Aorta (tissue), 5 donors: ENCODE data around the gene IGLON5. TPM values are rescaled to one million over a fixed set of nuclear protein-coding genes. Genes with fewer than 3 reads are reported as not detected.

ENCODE experiments used
- ATAC-seq: fragments of 200-7000 bp; cut with Tn5 transposase; one replicate; pipeline ENCODE4 v1.9.1; 2022; ENCODE audit warnings: moderate library complexity; ENCODE audit not compliant: low FRiP score
- DNase-seq, 2 donors: peaks; one replicate each; pipeline ENCODE4 v3.0.0-alpha.2; 2020
- H3K27ac ChIP-seq, 2 donors: one replicate each; pipeline ENCODE4 v1.5.1; 2013; ENCODE audit warnings: low read length in 2 of 2, mild to moderate bottlenecking in 2 of 2, moderate library complexity in 2 of 2, control low read depth in 1 of 2, inconsistent platforms in 1 of 2, low read depth in 1 of 2
- H3K27me3 ChIP-seq, 2 donors: one replicate each; pipeline ENCODE4 v1.6.1; 2013; ENCODE audit warnings: control low read depth in 1 of 2, low read length in 1 of 2, mild to moderate bottlenecking in 1 of 2, moderate library complexity in 1 of 2; ENCODE audit not compliant: insufficient read depth in 2 of 2, control insufficient read depth in 1 of 2
- H3K36me3 ChIP-seq, 2 donors: one replicate each; pipeline ENCODE4 v1.6.1; 2013; ENCODE audit warnings: control low read depth in 1 of 2, low read length in 1 of 2, mild to moderate bottlenecking in 1 of 2; ENCODE audit not compliant: insufficient read depth in 2 of 2, control insufficient read depth in 1 of 2
- H3K4me1 ChIP-seq, 2 donors: one replicate each; pipeline ENCODE4 v1.6.1; 2013; ENCODE audit warnings: low read length in 2 of 2, control low read depth in 1 of 2, mild to moderate bottlenecking in 1 of 2, moderate library complexity in 1 of 2; ENCODE audit not compliant: insufficient read depth in 2 of 2, control insufficient read depth in 1 of 2
- H3K4me3 ChIP-seq, 2 donors: one replicate each; pipeline ENCODE4 v1.5.1; 2013; ENCODE audit warnings: low read length in 2 of 2, control low read depth in 1 of 2, mild to moderate bottlenecking in 1 of 2
- H3K9me3 ChIP-seq: one replicate; pipeline ENCODE4 v1.6.1; 2013; ENCODE audit warnings: mild to moderate bottlenecking, low read length; ENCODE audit not compliant: control insufficient read depth
- WGBS, 2 donors: extraction: QIAGEN DNeasy Blood & Tissue Kit; methylation state at CpG; one replicate each; pipeline ENCODE4 v1.1.7; 2013; 5-methylcytosine and 5-hydroxymethylcytosine counted together
- intact Hi-C, 2 donors: fragments of 100-400 bp; cut with DNase I; formaldehyde crosslinking; loops; one replicate each; pipeline versions ENCODE4 v1.14.2 to v1.15.0; 2022
- long read RNA-seq, 2 donors: library from polyadenylated mRNA; unstranded; transcript quantifications; one replicate each; pipeline ENCODE4 v2.0.0, GENCODE V29; 2020 to 2021
- polyA plus RNA-seq, 2 donors: library from polyadenylated mRNA; stranded (reverse); fragments of 200-250 nt; gene quantifications; one replicate each; pipeline ENCODE4 v1.2.3, GENCODE V29; 2013
- total RNA-seq, 2 donors: library from RNA; stranded (reverse); fragmentation: NEBNext Ultra II Directional; extraction: Animal tissue kit (Norgen Biotek cat#: 25700); gene quantifications; one replicate each; pipeline ENCODE4 v1.2.1, GENCODE V29; 2021
- donor health status: healthy with polysubstance abuse.
- donor health status: Bipolar disorder and iron deficiency.
- donor health status: DM: no; HTN: no; CAD: no.
- donor health status: DM: no; HTN: no; CAD: no.
- donor health status: DM: yes; HTN: yes; CAD: no.

The IGLON5 gene
- total RNA-seq (under 1 TPM; 0.24 to 0.26 TPM), polyA plus RNA-seq (under 1 TPM in 1 of 2 donors, not detected in 1; 0.13 TPM)
- long read RNA-seq, donor 1, result 0 reads
- long read RNA-seq, donor 2, result 0 reads

GRCh38 chr19:51311351-51312257 lies at the start of gene IGLON5:
Gene IGLON5 (plus strand): TSS chr19:51311644. CDS start chr19:51311848, 204 bp downstream.
- H3K27me3 ChIP-seq, result no peaks in the 10 kb centered on the region
- DNase-seq (no peak), ATAC-seq (no peak)
- no peak within 1 kb of the TSS for H3K4me3 ChIP-seq
- peaks cover 4% of the 10 kb centered on the region for H3K9me3 ChIP-seq
- intact Hi-C loops, result no loop called here
- H3K36me3 ChIP-seq, result no peaks in the 10 kb centered on the region
- no peak within 1 kb of the TSS for H3K27ac ChIP-seq
- H3K4me1 ChIP-seq, result no peaks in the 10 kb centered on the region
- 1% methylated on average over 23 to 69 of the region's 76 CpGs for WGBS, 2 donors

- 72 to 80% methylated on average over 4 of the region's 4 CpGs for WGBS, 2 donors
- Histone ChIP-seq H3K9me3 (peaks cover 1% of the 10 kb centered on the region), H3K4me3 (no peak overlapping the region), H3K27ac (no peak overlapping the region), H3K4me1 (no peaks in the 10 kb centered on the region), H3K36me3 (no peaks in the 10 kb centered on the region), H3K27me3 (no peaks in the 10 kb centered on the region)
- DNase-seq (no peak), ATAC-seq (no peak)
- intact Hi-C loops, result no loop called here
These were observed 47.6 kb upstream of the IGLON5 start for GRCh38 chr19:51263808-51264207.

- Histone ChIP-seq H3K4me1 (no peaks in the 10 kb centered on the region), H3K9me3 (no peaks in the 10 kb centered on the region), H3K27ac (no peak overlapping the region), H3K36me3 (no peaks in the 10 kb centered on the region), H3K4me3 (no peak overlapping the region), H3K27me3 (no peaks in the 10 kb centered on the region)
- intact Hi-C loops, result no loop called here
- no peak for ATAC-seq
- peak in 1 of 2 donors; percentile 53 for DNase-seq
- WGBS, 2 donors, result 47 to 51% methylated on average over 25 to 26 of the region's 26 CpGs
These were observed 40.4 kb upstream of the IGLON5 start for GRCh38 chr19:51271067-51271466.

- intact Hi-C loops, result no loop called here
- Histone ChIP-seq H3K36me3 (no peaks in the 10 kb centered on the region), H3K4me1 (no peaks in the 10 kb centered on the region), H3K27me3 (no peaks in the 10 kb centered on the region), H3K4me3 (no peak overlapping the region), H3K27ac (no peak overlapping the region), H3K9me3 (no peaks in the 10 kb centered on the region)
- WGBS, 2 donors, result 65 to 77% methylated on average over 6 of the region's 6 CpGs
- DNase-seq (peak in 1 of 2 donors; percentile 54), ATAC-seq (no peak)
These were observed 39.1 kb upstream of the IGLON5 start for GRCh38 chr19:51272183-51272810.

GRCh38 chr19:51274049-51274770 lies 37.2 kb upstream of the IGLON5 start:
- DNase-seq (no peak), ATAC-seq (no peak)
- 78% methylated on average over 8 of the region's 8 CpGs for WGBS, 2 donors
- H3K4me1 ChIP-seq, result no peaks in the 10 kb centered on the region
- no peak overlapping the region for H3K27ac ChIP-seq
- H3K36me3 ChIP-seq, result no peaks in the 10 kb centered on the region
- H3K27me3 ChIP-seq, result no peaks in the 10 kb centered on the region
- intact Hi-C loops, result no loop called here
- no peak overlapping the region for H3K4me3 ChIP-seq
- H3K9me3 ChIP-seq, result peaks cover 1% of the 10 kb centered on the region

- DNase-seq (no peak), ATAC-seq (no peak)
- Histone ChIP-seq H3K9me3 (peaks cover 2% of the 10 kb centered on the region), H3K27me3 (no peaks in the 10 kb centered on the region), H3K27ac (no peak overlapping the region), H3K36me3 (no peaks in the 10 kb centered on the region), H3K4me1 (no peaks in the 10 kb centered on the region), H3K4me3 (no peak overlapping the region)
- WGBS, 2 donors, result 59 to 64% methylated on average over 3 of the region's 3 CpGs
- intact Hi-C loops, result no loop called here
These were observed 34.3 kb upstream of the IGLON5 start for GRCh38 chr19:51277112-51277511.

- Histone ChIP-seq H3K9me3 (peaks cover 3% of the 10 kb centered on the region), H3K27ac (no peak overlapping the region), H3K4me3 (no peak overlapping the region), H3K36me3 (no peaks in the 10 kb centered on the region), H3K4me1 (no peaks in the 10 kb centered on the region), H3K27me3 (no peaks in the 10 kb centered on the region)
- no peak for DNase-seq
- intact Hi-C loops, result no loop called here
- WGBS, 2 donors, result 83 to 84% methylated on average over 4 of the region's 4 CpGs
- ATAC-seq, result no peak
These were observed 29.1 kb upstream of the IGLON5 start for GRCh38 chr19:51282335-51282734.

GRCh38 chr19:51285682-51286081 lies 25.8 kb upstream of the IGLON5 start:
- intact Hi-C loops, result no loop called here
- ATAC-seq, result no peak
- Histone ChIP-seq H3K9me3 (peaks cover 9% of the 10 kb centered on the region), H3K27ac (no peak overlapping the region), H3K36me3 (no peaks in the 10 kb centered on the region), H3K4me3 (no peak overlapping the region), H3K4me1 (no peaks in the 10 kb centered on the region), H3K27me3 (no peaks in the 10 kb centered on the region)
- DNase-seq, result no peak
- WGBS, 2 donors, result 63 to 73% methylated on average over 3 of the region's 3 CpGs
